Measurements from ENCODE around the gene NEXN.

The NEXN gene

DNA sequence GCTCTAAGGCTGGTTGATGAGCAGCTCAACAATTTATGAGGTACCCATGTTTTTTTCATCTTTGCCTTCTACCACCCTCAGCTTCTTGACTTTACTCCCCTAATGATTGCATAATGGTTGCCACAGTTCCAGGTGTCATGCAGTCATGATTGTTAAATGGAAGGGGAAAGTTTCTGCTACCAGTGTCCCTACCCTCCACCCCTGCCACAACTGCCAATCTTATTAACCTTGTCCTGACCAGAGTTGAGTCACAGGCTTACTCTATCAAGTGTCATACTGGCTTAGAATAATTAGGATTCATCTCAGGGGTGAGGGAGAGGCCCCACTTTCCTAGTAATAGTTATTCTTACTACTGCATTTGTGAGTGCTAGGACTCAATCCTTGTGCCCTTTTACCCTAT lies 98.4 kb downstream of the NEXN start:
- no peak for ATAC-seq
- TF ChIP-seq POU6F1 (CRISPR knock-in tag; IDR thresholded peaks at IDR 0.05; ENCODE audit: borderline replicate concordance, low read depth) = no peak
- no peak for TF ChIP-seq ESRRG (CRISPR knock-in tag; IDR thresholded peaks at IDR 0.05)
- no peak for TF ChIP-seq RARB (CRISPR knock-in tag; IDR thresholded peaks at IDR 0.05)
- no peak for TF ChIP-seq ZFP3 (CRISPR knock-in tag; IDR thresholded peaks at IDR 0.05)
- no peak for TF ChIP-seq TOX (CRISPR knock-in tag; IDR thresholded peaks at IDR 0.05; ENCODE audit: borderline replicate concordance)
- TF ChIP-seq ARNTL (CRISPR knock-in tag; IDR thresholded peaks at IDR 0.05; ENCODE audit: borderline replicate concordance, low read depth) = no peak
- TF ChIP-seq CSDC2 (CRISPR knock-in tag; IDR thresholded peaks at IDR 0.05) = no peak
- no peak for TF ChIP-seq ZFP30 (CRISPR knock-in tag; IDR thresholded peaks at IDR 0.05)
- TF ChIP-seq ISL1 (CRISPR knock-in tag; IDR thresholded peaks at IDR 0.05) = no peak
- TF ChIP-seq, protein P1, sequence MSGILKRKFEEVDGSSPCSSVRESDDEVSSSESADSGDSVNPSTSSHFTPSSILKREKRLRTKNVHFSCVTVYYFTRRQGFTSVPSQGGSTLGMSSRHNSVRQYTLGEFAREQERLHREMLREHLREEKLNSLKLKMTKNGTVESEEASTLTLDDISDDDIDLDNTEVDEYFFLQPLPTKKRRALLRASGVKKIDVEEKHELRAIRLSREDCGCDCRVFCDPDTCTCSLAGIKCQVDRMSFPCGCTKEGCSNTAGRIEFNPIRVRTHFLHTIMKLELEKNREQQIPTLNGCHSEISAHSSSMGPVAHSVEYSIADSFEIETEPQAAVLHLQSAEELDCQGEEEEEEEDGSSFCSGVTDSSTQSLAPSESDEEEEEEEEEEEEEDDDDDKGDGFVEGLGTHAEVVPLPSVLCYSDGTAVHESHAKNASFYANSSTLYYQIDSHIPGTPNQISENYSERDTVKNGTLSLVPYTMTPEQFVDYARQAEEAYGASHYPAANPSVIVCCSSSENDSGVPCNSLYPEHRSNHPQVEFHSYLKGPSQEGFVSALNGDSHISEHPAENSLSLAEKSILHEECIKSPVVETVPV (CRISPR knock-in tag; IDR thresholded peaks at IDR 0.05) = no peak
- TF ChIP-seq ZNF8 (CRISPR knock-in tag; IDR thresholded peaks at IDR 0.05) = no peak
- no peak for TF ChIP-seq BACH2 (CRISPR knock-in tag; IDR thresholded peaks at IDR 0.05; ENCODE audit: borderline replicate concordance)
- no peak for TF ChIP-seq ZC3H10 (CRISPR knock-in tag; IDR thresholded peaks at IDR 0.05)
- TF ChIP-seq TSHZ2 (CRISPR knock-in tag; IDR thresholded peaks at IDR 0.05) = no peak
- TF ChIP-seq, protein P2, sequence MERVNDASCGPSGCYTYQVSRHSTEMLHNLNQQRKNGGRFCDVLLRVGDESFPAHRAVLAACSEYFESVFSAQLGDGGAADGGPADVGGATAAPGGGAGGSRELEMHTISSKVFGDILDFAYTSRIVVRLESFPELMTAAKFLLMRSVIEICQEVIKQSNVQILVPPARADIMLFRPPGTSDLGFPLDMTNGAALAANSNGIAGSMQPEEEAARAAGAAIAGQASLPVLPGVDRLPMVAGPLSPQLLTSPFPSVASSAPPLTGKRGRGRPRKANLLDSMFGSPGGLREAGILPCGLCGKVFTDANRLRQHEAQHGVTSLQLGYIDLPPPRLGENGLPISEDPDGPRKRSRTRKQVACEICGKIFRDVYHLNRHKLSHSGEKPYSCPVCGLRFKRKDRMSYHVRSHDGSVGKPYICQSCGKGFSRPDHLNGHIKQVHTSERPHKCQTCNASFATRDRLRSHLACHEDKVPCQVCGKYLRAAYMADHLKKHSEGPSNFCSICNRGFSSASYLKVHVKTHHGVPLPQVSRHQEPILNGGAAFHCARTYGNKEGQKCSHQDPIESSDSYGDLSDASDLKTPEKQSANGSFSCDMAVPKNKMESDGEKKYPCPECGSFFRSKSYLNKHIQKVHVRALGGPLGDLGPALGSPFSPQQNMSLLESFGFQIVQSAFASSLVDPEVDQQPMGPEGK (CRISPR knock-in tag; IDR thresholded peaks at IDR 0.05; ENCODE audit: borderline replicate concordance) = no peak
- no peak for TF ChIP-seq SNAI2 (CRISPR knock-in tag; IDR thresholded peaks at IDR 0.05)
- no peak for TF ChIP-seq TCF4 (CRISPR knock-in tag; IDR thresholded peaks at IDR 0.05; ENCODE audit: borderline replicate concordance)

DNA sequence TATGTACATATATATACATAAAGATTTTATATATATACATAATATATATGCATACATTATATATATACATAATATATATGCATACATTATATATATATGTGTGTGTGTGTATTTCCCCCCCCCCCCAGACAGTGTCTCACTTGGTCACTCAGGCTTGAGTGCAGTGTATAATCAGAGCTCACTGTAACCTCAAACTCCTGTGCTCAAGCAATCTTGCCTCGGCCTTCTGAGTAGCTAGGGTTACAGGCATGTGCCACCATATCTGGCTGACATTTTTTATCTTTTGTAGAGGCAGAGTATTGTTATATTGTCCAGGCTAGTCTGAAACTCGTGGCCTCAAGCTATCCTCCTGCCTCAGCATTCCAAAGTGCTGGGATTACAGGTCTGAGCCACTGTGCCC lies 99.5 kb downstream of the NEXN start:
- ATAC-seq = no peak
- TF ChIP-seq CREB5 (CRISPR knock-in tag; IDR thresholded peaks at IDR 0.05; ENCODE audit: low read depth) = no peak
- TF ChIP-seq, protein P2 (CRISPR knock-in tag; IDR thresholded peaks at IDR 0.05; ENCODE audit: borderline replicate concordance) = no peak
- no peak for TF ChIP-seq ZNF70 (CRISPR knock-in tag; IDR thresholded peaks at IDR 0.05)
- TF ChIP-seq ESRRG (CRISPR knock-in tag; IDR thresholded peaks at IDR 0.05) = no peak
- TF ChIP-seq BACH2 (CRISPR knock-in tag; IDR thresholded peaks at IDR 0.05; ENCODE audit: borderline replicate concordance) = no peak
- TF ChIP-seq OSR1 (CRISPR knock-in tag; IDR thresholded peaks at IDR 0.05) = no peak
- TF ChIP-seq ISL1 (CRISPR knock-in tag; IDR thresholded peaks at IDR 0.05) = no peak
- TF ChIP-seq CSDC2 (CRISPR knock-in tag; IDR thresholded peaks at IDR 0.05) = no peak
- TF ChIP-seq ZNF565 (CRISPR knock-in tag; conservative IDR thresholded peaks at IDR 0.05; ENCODE audit: low read depth) = no peak
- TF ChIP-seq TOX (CRISPR knock-in tag; IDR thresholded peaks at IDR 0.05; ENCODE audit: borderline replicate concordance) = no peak
- TF ChIP-seq ZC3H10 (CRISPR knock-in tag; IDR thresholded peaks at IDR 0.05) = no peak
- TF ChIP-seq ZFP3 (CRISPR knock-in tag; IDR thresholded peaks at IDR 0.05) = no peak
- TF ChIP-seq, protein P1 (CRISPR knock-in tag; IDR thresholded peaks at IDR 0.05) = no peak

Measured in SK-N-SH treated with all-trans-retinoic acid at 6 μM for 48 hours (cell line).